NCI-H2171 treated with DMSO at 0.1 percent for 48 hours (cell line): ENCODE results near the gene SMCR8.
"Not testable (repeated sequence)": the region's sequence is repeated elsewhere in the genome, so short reads cannot be mapped to it uniquely, and the experiment has no call there.

Source experiments
- DNase-seq: peaks from one replicate; lab custom pipeline; 2025; lab: John Stamatoyannopoulos, UW

SMCR8 gene

DNA sequence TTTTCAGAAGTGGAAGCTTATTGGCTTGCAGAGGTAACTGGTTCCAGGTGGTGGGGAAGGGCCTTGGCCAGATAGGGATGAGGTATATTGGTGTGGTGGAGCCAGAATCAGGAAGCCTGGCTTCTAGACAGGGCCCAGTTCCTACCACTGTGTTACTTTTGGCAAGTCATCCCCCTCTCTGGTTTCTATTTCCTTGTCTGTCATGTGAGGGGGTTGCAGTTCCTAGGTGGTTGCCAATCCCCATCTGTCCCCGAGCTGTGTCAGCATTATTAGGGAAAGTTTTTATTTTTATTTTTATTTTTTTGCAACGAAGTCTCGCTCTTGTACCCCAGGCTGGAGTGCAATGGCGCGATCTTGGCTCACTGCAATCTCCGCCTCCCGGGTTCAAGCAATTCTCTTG is 3.0 kb downstream of the SMCR8 start:
- no peak for DNase-seq

DNA sequence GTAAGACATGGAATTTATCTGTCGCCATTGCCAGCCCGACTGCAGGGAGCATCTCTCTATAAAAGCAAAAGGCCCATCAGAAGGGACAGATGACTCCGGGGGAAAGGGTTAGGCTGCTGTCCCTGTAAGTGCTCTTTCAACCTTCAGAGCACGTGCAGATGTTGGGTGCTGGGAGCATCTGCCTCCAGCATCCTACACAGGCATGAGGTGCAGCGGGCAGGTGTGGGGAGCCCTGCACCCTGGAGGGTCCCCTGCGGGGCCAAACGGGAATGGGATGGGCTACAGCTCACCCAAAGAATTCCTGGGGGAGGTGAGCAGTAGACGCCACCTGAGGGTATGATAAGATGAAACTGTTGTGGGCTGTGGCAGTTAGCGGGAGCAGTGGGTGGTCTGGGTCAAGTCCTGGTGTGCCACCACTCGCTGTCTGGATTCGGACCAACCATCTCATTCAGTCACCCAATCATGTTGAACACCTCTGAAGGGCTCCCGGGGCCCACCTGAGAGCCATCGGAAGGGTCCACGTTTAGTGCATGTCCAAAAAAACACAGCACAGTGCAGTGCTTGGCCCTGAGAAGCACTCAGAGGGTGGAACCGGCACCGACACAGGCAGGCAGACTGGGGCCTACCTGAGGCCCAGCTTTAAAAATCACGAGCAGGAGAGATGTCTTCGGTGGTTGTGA is 3.8 kb downstream of the SMCR8 start:
- DNase-seq, result no peak

GRCh38 chr17:18319604-18320256 is 4.6 kb downstream of the SMCR8 start:
- peak; percentile 46 for DNase-seq

- DNase-seq, result no peak
Measured at GRCh38 chr17:18320301-18320700, 5.2 kb downstream of the SMCR8 start.

DNA sequence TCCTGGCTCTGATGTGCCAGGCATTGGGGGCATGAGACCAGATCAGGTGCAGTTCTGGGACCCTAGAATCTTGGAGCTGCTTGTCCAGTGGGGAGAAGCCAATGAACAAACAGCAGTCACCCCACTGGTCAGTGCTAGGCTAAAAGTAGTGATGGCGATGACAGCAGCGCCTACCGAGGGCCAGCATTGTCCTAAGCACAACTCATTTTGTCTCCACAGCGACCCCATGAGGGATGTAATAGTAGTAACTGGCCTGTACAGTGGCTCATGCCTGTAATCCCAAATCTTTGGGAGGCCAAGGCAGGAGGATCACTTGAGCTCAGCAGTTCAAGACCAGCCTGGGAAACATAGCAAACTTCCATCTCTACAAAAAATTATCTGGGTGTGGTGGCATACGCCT is 6.2 kb downstream of the SMCR8 start:
- DNase-seq, result no peak

GRCh38 chr17:18322522-18322921 is 7.4 kb downstream of the SMCR8 start:
- no peak for DNase-seq

GRCh38 chr17:18323007-18323406 is 7.9 kb downstream of the SMCR8 start:
- no peak for DNase-seq

DNA sequence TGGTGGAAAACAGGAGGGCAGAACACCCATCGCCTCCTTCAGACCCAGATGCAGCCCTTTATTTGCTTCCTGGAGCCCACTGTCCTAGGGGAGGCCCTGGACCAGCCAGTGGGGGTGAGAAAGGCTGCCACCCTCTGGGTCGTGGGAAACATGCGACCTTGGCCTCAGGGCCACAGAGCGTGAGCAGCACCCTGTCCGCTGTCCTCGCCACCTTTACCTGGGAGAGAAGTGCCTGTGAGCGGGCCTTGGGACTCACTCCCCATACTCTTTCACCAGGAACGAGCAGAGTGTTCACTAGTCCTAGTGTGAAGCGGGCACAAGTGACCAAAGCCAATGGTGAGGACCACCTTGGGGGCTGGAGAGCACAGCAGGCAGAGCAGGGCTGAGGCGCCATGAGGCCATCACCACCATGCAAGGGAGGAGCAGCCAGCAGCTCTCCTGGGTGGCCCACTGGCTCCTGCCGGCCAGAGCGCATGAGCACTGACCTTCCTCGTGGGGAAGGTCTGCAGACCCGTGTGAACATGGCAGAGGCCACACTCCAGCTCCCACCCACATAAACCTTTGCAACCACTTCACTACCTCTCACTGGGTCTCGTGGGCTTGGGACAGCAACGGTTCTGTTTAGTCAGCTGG is 8.5 kb downstream of the SMCR8 start:
- no peak for DNase-seq

- DNase-seq, result no peak
Measured at GRCh38 chr17:18324140-18325050, 9.3 kb downstream of the SMCR8 start.

GRCh38 chr17:18326039-18326438 is 10.9 kb downstream of the SMCR8 start:
- DNase-seq, result no peak

DNA sequence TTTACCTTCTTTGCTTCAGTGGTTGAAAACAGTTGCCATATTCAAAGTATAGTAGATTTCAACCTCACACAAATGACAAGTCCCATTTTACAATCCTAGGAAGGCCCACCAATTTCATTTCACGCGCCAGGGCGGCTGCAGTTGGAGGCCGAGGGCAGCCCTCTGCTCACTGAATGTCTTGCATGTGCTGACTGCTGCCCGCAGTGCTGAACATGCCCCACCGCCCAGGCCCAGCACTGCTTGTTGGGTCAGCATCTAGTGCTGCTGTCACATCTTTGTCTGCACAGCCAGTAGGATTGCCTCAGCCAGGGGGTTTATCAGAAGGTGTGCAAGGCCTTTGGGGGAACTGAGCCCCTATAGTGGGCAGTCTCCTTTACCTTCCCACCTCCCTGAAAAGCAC is 11.5 kb downstream of the SMCR8 start:
- no peak for DNase-seq

- DNase-seq, result no peak
Measured at GRCh38 chr17:18327093-18327492, 12.0 kb downstream of the SMCR8 start.

GRCh38 chr17:18327556-18327955 is 12.5 kb downstream of the SMCR8 start:
- no peak for DNase-seq

DNA sequence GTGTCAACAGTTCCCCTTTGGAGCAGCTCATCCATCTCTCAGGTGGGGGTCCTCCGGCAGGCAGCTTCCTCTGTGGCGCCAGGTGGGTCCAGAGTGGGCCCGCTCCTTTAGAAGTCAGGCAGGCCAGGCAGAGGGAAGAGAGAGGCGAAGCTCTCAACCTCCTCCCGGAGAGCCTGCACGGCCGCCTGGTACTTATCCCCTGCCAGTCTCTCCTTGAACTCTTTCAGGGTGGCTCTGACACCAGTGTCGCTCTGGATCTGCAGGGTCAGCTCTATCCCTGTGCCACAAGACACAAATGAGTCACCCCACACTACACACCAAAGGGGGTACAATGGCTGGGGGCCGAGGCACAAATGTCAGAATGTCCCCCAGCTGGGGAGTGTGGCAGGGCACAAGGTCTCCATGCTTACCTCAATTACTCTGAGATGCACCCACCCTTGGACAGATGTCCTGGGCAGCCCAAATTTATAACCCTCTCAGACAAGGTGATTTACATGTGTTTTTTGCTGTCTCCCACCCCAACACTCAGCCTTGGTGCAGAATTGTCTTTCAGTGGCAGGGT is 13.6 kb downstream of the SMCR8 start:
- no peak for DNase-seq

DNA sequence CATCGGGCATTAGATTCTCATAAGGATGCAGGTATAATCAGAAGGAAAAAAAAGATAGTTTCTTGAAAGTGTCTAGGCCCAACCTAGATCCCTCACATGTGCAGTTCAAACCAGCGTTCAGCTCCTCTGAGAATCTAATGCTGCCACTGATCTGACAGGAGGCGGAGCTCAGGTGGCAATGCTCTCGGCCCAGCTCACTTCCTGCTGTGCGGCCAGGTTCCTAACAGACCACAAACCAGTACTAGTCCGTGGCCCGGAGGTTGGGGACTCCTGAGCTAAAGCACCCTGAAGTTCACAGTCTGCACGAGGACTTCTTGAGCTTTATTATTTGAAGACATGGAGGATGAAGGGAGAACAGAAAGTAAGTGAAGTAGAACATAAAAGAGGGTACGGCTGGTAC is 16.8 kb downstream of the SMCR8 start:
- DNase-seq, result no peak

GRCh38 chr17:18332909-18333489 is 17.9 kb downstream of the SMCR8 start:
- DNase-seq, result no peak

GRCh38 chr17:18338158-18338557 is 23.1 kb downstream of the SMCR8 start:
- DNase-seq, result not testable (repeated sequence)

DNA sequence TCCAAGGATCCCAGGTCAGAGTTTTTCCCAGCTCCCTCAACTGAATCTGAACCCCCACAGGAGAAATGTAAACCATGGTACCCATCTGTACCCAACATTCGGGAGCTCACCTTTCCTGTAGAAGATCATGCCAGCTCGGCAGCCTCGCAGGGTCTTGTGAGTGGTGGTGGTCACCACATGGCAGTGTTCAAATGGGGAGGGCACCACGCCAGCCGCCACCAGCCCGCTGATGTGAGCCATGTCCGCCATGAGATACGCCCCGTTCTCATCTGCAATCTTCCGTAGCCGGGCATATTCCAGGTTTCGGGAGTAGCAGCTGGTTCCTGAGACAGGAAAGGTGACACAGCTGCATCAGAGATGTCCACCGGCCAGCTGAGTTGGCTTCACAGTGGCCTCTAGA is 24.8 kb downstream of the SMCR8 start:
- no peak for DNase-seq

DNA sequence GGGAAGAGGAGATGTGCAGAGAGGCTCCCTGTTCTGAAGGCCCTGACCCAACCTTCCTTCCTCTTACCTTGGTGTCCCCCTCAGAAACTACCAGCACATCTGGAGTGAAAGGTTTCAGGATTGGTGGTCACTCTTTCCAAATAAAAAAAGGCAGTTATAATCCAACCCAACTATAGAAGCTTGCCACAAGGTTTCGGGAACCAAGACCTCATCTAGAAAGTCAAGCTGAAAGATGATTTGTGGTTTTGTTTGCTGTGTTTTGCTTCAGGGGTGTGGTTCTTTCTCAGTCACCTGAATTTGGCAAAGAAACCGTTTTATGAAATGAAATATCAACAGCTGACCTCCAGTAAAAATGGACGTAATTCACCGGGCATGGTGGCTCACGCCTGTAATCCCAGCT is 28.9 kb downstream of the SMCR8 start:
- DNase-seq, result no peak

DNA sequence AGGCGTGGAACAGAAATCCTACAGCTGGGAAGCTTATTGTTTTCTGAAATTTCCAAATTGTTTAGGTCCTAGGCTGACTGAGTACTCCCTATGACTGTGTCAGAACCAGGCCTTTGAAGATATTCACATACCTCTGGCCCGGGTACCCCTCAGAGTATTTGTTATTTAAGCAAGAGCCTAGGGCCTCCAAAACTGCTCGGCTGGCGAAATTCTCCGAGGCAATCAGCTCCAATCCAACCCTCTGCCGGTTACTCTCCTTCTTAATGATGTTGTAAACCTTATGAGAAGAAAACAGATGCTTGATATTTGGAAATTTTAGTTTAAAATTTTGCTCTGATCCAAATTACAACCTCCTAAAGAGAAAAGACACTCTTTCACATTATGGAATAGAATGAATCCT is 38.4 kb downstream of the SMCR8 start:
- no peak for DNase-seq

- DNase-seq, result no peak
Measured at GRCh38 chr17:18356624-18357023, 41.5 kb downstream of the SMCR8 start.

DNA sequence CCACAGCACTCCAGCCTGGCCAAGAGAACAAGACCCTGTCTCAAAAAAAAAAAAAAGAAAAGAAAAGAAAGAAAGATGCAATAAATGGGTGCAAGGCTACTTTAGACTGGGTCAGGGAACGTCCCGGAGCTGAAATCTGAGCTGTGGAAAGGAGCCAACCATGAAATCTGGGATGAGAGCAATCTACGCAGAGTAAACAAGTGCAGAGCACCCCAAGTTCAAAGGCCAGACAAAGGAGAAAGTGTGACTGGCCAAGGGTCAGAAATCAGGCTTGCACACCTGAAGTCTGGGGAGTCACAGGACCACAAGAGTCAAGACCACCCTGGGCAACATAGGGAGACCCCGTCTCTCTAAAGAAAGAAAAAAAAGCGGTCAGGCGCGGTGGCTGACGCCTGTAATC is 45.4 kb downstream of the SMCR8 start:
- no peak for DNase-seq
